Measurements from ENCODE around the gene KCNK3.
"Not testable (repeated sequence)": the region's sequence is repeated elsewhere in the genome, so short reads cannot be mapped to it uniquely, and the experiment has no call there.

The KCNK3 gene

GRCh38 chr2:26745609-26746327 is 53.2 kb downstream of the KCNK3 start:
- Histone ChIP-seq H3K27me3 (ENCODE audit: insufficient read depth, low read length) (no peaks in the 10 kb centered on the region), H3K79me2 (ENCODE audit: control insufficient read depth, insufficient read depth, low read length, unreplicated experiment) (no peaks in the 10 kb centered on the region), H2AFZ (ENCODE audit: low read length, unreplicated experiment) (no peak overlapping the region), H3K4me3 (ENCODE audit: low read depth, low read length) (no peak overlapping the region), H3K27ac (ENCODE audit: low read depth, low read length) (no peak overlapping the region), H3K4me1 (ENCODE audit: control insufficient read depth, insufficient read depth, low read length, unreplicated experiment) (no peaks in the 10 kb centered on the region), H3K36me3 (ENCODE audit: insufficient read depth, low read length) (no peaks in the 10 kb centered on the region)

- Histone ChIP-seq H3K4me3 (ENCODE audit: low read depth, low read length) (no peak overlapping the region), H3K36me3 (ENCODE audit: insufficient read depth, low read length) (no peaks in the 10 kb centered on the region), H3K27me3 (ENCODE audit: insufficient read depth, low read length) (no peaks in the 10 kb centered on the region), H3K27ac (ENCODE audit: low read depth, low read length) (no peak overlapping the region), H3K4me1 (ENCODE audit: control insufficient read depth, insufficient read depth, low read length, unreplicated experiment) (no peaks in the 10 kb centered on the region), H2AFZ (ENCODE audit: low read length, unreplicated experiment) (no peak overlapping the region), H3K79me2 (ENCODE audit: control insufficient read depth, insufficient read depth, low read length, unreplicated experiment) (no peaks in the 10 kb centered on the region)
These were observed 54.4 kb downstream of the KCNK3 start for GRCh38 chr2:26746934-26747333.

GRCh38 chr2:26749787-26750420 is 57.4 kb downstream of the KCNK3 start:
- H3K36me3 ChIP-seq (ENCODE audit: insufficient read depth, low read length); H2AFZ ChIP-seq (ENCODE audit: low read length, unreplicated experiment); H3K27ac ChIP-seq (ENCODE audit: low read depth, low read length); H3K27me3 ChIP-seq (ENCODE audit: insufficient read depth, low read length); H3K4me1 ChIP-seq (ENCODE audit: control insufficient read depth, insufficient read depth, low read length, unreplicated experiment); H3K4me3 ChIP-seq (ENCODE audit: low read depth, low read length); H3K79me2 ChIP-seq (ENCODE audit: control insufficient read depth, insufficient read depth, low read length, unreplicated experiment): not testable (repeated sequence)

- not testable (repeated sequence) for H3K27me3 ChIP-seq (ENCODE audit: insufficient read depth, low read length); H2AFZ ChIP-seq (ENCODE audit: low read length, unreplicated experiment); H3K4me3 ChIP-seq (ENCODE audit: low read depth, low read length); H3K27ac ChIP-seq (ENCODE audit: low read depth, low read length); H3K36me3 ChIP-seq (ENCODE audit: insufficient read depth, low read length); H3K79me2 ChIP-seq (ENCODE audit: control insufficient read depth, insufficient read depth, low read length, unreplicated experiment); H3K4me1 ChIP-seq (ENCODE audit: control insufficient read depth, insufficient read depth, low read length, unreplicated experiment)
These were observed 57.9 kb downstream of the KCNK3 start for GRCh38 chr2:26750467-26750866.

GRCh38 chr2:26752656-26753055 is 60.1 kb downstream of the KCNK3 start:
- Histone ChIP-seq H2AFZ (ENCODE audit: low read length, unreplicated experiment) (no peak overlapping the region), H3K27me3 (ENCODE audit: insufficient read depth, low read length) (no peaks in the 10 kb centered on the region), H3K27ac (ENCODE audit: low read depth, low read length) (no peak overlapping the region), H3K4me1 (ENCODE audit: control insufficient read depth, insufficient read depth, low read length, unreplicated experiment) (peaks cover 14% of the 10 kb centered on the region), H3K79me2 (ENCODE audit: control insufficient read depth, insufficient read depth, low read length, unreplicated experiment) (no peaks in the 10 kb centered on the region), H3K4me3 (ENCODE audit: low read depth, low read length) (no peak overlapping the region), H3K36me3 (ENCODE audit: insufficient read depth, low read length) (no peaks in the 10 kb centered on the region)

- H3K27me3 ChIP-seq (ENCODE audit: insufficient read depth, low read length), result no peaks in the 10 kb centered on the region
- H3K27ac ChIP-seq (ENCODE audit: low read depth, low read length), result no peak overlapping the region
These were observed 62.0 kb downstream of the KCNK3 start for GRCh38 chr2:26754539-26754938.

GRCh38 chr2:26754972-26755670 is 62.6 kb downstream of the KCNK3 start:
- Histone ChIP-seq H3K4me1 (ENCODE audit: control insufficient read depth, insufficient read depth, low read length, unreplicated experiment) (peaks cover 28% of the 10 kb centered on the region), H2AFZ (ENCODE audit: low read length, unreplicated experiment) (no peak overlapping the region), H3K27me3 (ENCODE audit: insufficient read depth, low read length) (no peaks in the 10 kb centered on the region), H3K79me2 (ENCODE audit: control insufficient read depth, insufficient read depth, low read length, unreplicated experiment) (no peaks in the 10 kb centered on the region), H3K27ac (ENCODE audit: low read depth, low read length) (no peak overlapping the region), H3K4me3 (ENCODE audit: low read depth, low read length) (no peak overlapping the region), H3K36me3 (ENCODE audit: insufficient read depth, low read length) (no peaks in the 10 kb centered on the region)

More at GRCh38 chr2:26754539-26754938, 62.0 kb downstream of the KCNK3 start:
- Histone ChIP-seq H3K79me2 (ENCODE audit: control insufficient read depth, insufficient read depth, low read length, unreplicated experiment) (no peaks in the 10 kb centered on the region), H2AFZ (ENCODE audit: low read length, unreplicated experiment) (no peak overlapping the region), H3K36me3 (ENCODE audit: insufficient read depth, low read length) (no peaks in the 10 kb centered on the region), H3K4me1 (ENCODE audit: control insufficient read depth, insufficient read depth, low read length, unreplicated experiment) (peaks cover 28% of the 10 kb centered on the region), H3K4me3 (ENCODE audit: low read depth, low read length) (no peak overlapping the region)

GRCh38 chr2:26756337-26756736 is 63.8 kb downstream of the KCNK3 start:
- Histone ChIP-seq H3K79me2 (ENCODE audit: control insufficient read depth, insufficient read depth, low read length, unreplicated experiment) (no peaks in the 10 kb centered on the region), H3K4me3 (ENCODE audit: low read depth, low read length) (no peak overlapping the region), H3K4me1 (ENCODE audit: control insufficient read depth, insufficient read depth, low read length, unreplicated experiment) (peaks cover 28% of the 10 kb centered on the region), H3K27ac (ENCODE audit: low read depth, low read length) (no peak overlapping the region), H3K36me3 (ENCODE audit: insufficient read depth, low read length) (no peaks in the 10 kb centered on the region), H3K27me3 (ENCODE audit: insufficient read depth, low read length) (no peaks in the 10 kb centered on the region), H2AFZ (ENCODE audit: low read length, unreplicated experiment) (no peak overlapping the region)

GRCh38 chr2:26757873-26758789 is 65.6 kb downstream of the KCNK3 start:
- Histone ChIP-seq H3K4me3 (ENCODE audit: low read depth, low read length) (peak overlapping the region; percentile 42; the same call in 1 of the 2 replicates), H3K27ac (ENCODE audit: low read depth, low read length) (peak overlapping the region; percentile 80), H2AFZ (ENCODE audit: low read length, unreplicated experiment) (no peak overlapping the region), H3K36me3 (ENCODE audit: insufficient read depth, low read length) (no peaks in the 10 kb centered on the region), H3K27me3 (ENCODE audit: insufficient read depth, low read length) (no peaks in the 10 kb centered on the region), H3K4me1 (ENCODE audit: control insufficient read depth, insufficient read depth, low read length, unreplicated experiment) (peaks cover 28% of the 10 kb centered on the region), H3K79me2 (ENCODE audit: control insufficient read depth, insufficient read depth, low read length, unreplicated experiment) (no peaks in the 10 kb centered on the region)

- Histone ChIP-seq H3K36me3 (ENCODE audit: insufficient read depth, low read length) (no peaks in the 10 kb centered on the region), H3K4me1 (ENCODE audit: control insufficient read depth, insufficient read depth, low read length, unreplicated experiment) (peaks cover 30% of the 10 kb centered on the region), H3K27me3 (ENCODE audit: insufficient read depth, low read length) (no peaks in the 10 kb centered on the region), H3K27ac (ENCODE audit: low read depth, low read length) (peak overlapping the region; percentile 80), H3K79me2 (ENCODE audit: control insufficient read depth, insufficient read depth, low read length, unreplicated experiment) (no peaks in the 10 kb centered on the region), H3K4me3 (ENCODE audit: low read depth, low read length) (no peak overlapping the region), H2AFZ (ENCODE audit: low read length, unreplicated experiment) (no peak overlapping the region)
These were observed 66.3 kb downstream of the KCNK3 start for GRCh38 chr2:26758790-26759321.

Measured in ACC112 (cell line).